ENCODE results near the gene TMBIM1. TPM values are rescaled to one million over a fixed set of nuclear protein-coding genes. Genes with fewer than 3 reads are reported as not detected.

The TMBIM1 gene
- total and polyA plus RNA-seq, 9 of the 15 experiments (the other 6 are each of a cell fraction or from before 2014, with no cell fraction given) = 14.2 to 105 (median 47.0) TPM

DNA sequence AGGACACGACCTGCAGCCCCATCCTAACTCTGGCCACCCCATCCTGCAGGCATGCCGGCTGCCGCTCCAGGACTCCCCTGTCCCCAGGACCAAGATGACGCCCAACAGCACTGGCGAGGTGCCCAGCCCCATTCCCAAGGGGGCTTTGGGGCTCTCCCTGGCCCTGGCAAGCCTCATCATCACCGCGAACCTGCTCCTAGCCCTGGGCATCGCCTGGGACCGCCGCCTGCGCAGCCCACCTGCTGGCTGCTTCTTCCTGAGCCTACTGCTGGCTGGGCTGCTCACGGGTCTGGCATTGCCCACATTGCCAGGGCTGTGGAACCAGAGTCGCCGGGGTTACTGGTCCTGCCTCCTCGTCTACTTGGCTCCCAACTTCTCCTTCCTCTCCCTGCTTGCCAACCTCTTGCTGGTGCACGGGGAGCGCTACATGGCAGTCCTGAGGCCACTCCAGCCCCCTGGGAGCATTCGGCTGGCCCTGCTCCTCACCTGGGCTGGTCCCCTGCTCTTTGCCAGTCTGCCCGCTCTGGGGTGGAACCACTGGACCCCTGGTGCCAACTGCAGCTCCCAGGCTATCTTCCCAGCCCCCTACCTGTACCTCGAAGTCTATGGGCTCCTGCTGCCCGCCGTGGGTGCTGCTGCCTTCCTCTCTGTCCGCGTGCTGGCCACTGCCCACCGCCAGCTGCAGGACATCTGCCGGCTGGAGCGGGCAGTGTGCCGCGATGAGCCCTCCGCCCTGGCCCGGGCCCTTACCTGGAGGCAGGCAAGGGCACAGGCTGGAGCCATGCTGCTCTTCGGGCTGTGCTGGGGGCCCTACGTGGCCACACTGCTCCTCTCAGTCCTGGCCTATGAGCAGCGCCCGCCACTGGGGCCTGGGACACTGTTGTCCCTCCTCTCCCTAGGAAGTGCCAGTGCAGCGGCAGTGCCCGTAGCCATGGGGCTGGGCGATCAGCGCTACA, 29.4 kb downstream of the TMBIM1 start:
- no TSS peak for BruUV-seq (replicated peaks)
- intact Hi-C loops (cut with micrococcal nuclease) = no loop called here
- H3K4me3 ChIP-seq = no peak overlapping the region
- no peaks in the 10 kb centered on the region for H3K9me3 ChIP-seq (replicated peaks; ENCODE audit: control insufficient read depth, insufficient read depth, low read depth, low read length)
- H3K4me2 ChIP-seq (ENCODE audit: insufficient read depth, low read length) = no peak overlapping the region
- WGBS (ENCODE audit: insufficient coverage, low coverage, missing lambda C conversion rate) = 88% methylated on average over 22 of the region's 39 CpGs
- ChIA-PET POLR2A (interaction anchor here (1.3 kb wide), 1 partner anchor 11 kb away, joined by 3 read pairs; no protein-coding TSS in a partner anchor), CTCF (ENCODE audit: low intra/inter-chr PET ratio) (no interaction called here)
- no peak overlapping the region for H3K27ac ChIP-seq (ENCODE audit: extremely low read depth, low read depth, low read length)
- no peaks in the 10 kb centered on the region for H4K20me1 ChIP-seq (replicated peaks; ENCODE audit: control insufficient read depth, insufficient read depth, low read length)
- in situ Hi-C loops (cut with MboI) = no loop called here
- DNase-seq (ENCODE audit: extremely low read depth in 1 of 4, low spot score in 3 of 4) = no peak
- H3K9me1 ChIP-seq (ENCODE audit: control insufficient read depth, insufficient read depth, low read length) = no peaks in the 10 kb centered on the region
- TF ChIP-seq NR2F6 (CRISPR knock-in tag; IDR thresholded peaks at IDR 0.05) (no peak), ARID2 (IDR thresholded peaks at IDR 0.05) (no peak), ESRRA (IDR thresholded peaks at IDR 0.05; ENCODE audit: borderline replicate concordance, low read depth) (no peak), POLR2G (IDR thresholded peaks at IDR 0.05; ENCODE audit: low read depth, low read length) (peak; percentile 52), RBFOX2 (IDR thresholded peaks at IDR 0.05; ENCODE audit: low read depth, low read length) (peak; percentile 53), POLR2A (conservative IDR thresholded peaks at IDR 0.05) (no peak)
- H3K79me2 ChIP-seq (ENCODE audit: control insufficient read depth, insufficient read depth, low read length) = no peaks in the 10 kb centered on the region; the same call in 2 of the 3 replicates
- H3K27me3 ChIP-seq (ENCODE audit: control insufficient read depth in 2 of 2, insufficient read depth in 2 of 2, low read length in 2 of 2) = no peaks in the 10 kb centered on the region
- no peak for ATAC-seq
- peaks cover 39% of the 10 kb centered on the region; the same call in 1 of the 3 replicates for H3K36me3 ChIP-seq (ENCODE audit: control insufficient read depth, insufficient read depth, low read length)
- H3K4me1 ChIP-seq (replicated peaks in 1 of 2; ENCODE audit: control insufficient read depth in 2 of 2, insufficient read depth in 2 of 2, low read length in 2 of 2) = peaks cover 0 to 13% of the 10 kb centered on the region in 2 experiments; a peak in 2 of 5 replicates
- FAIRE-seq = no peak
- H2AFZ ChIP-seq (ENCODE audit: low read depth, low read length) = no peak overlapping the region
- no peak overlapping the region; a peak in 1 of 4 replicates for H3K9ac ChIP-seq (ENCODE audit: insufficient read depth in 1 of 2, low read depth in 2 of 2, low read length in 2 of 2)
